PC-3 (cell line): Measurements from ENCODE around the gene ATXN7L1.

Experiments
- CTCF ChIP-seq: fragments of 300-600 bp; sonication (generic); conservative IDR thresholded peaks from 2 replicates; pipeline ENCODE4 v1.5.1; 2017; ENCODE audit warnings: antibody characterized with exemption, low read depth, mild to moderate bottlenecking, low read length
- EZH2phosphoT487 ChIP-seq: fragments of 300-600 bp; sonication (generic); IDR thresholded peaks from 2 replicates; pipeline ENCODE4 v1.6.1; 2018; ENCODE audit warnings: mild to moderate bottlenecking, antibody characterized with exemption, low read length, borderline replicate concordance

- TF ChIP-seq CTCF (no peak), EZH2phosphoT487 (no peak)
Observed at GRCh38 chr7:105905910-105906568, 29.6 kb upstream of the ATXN7L1 start.
